Measurements from ENCODE around the gene RFX4.

- TF ChIP-seq POLR2A (IDR thresholded peaks at IDR 0.05; ENCODE audit: low read length) (no peak), GATA1 (IDR thresholded peaks at IDR 0.05; ENCODE audit: low read depth, low read length) (no peak)
Observed at GRCh38 chr12:106601496-106601895, 18.7 kb downstream of the RFX4 start.

Data from erythroblast (primary cell).